ENCODE data around the gene EDA. TPM values are rescaled to one million over a fixed set of nuclear protein-coding genes. Genes with fewer than 3 reads are reported as not detected.

The EDA gene
- total RNA-seq, 1 experiment from 2014 or later, result 0.98 TPM

DNA sequence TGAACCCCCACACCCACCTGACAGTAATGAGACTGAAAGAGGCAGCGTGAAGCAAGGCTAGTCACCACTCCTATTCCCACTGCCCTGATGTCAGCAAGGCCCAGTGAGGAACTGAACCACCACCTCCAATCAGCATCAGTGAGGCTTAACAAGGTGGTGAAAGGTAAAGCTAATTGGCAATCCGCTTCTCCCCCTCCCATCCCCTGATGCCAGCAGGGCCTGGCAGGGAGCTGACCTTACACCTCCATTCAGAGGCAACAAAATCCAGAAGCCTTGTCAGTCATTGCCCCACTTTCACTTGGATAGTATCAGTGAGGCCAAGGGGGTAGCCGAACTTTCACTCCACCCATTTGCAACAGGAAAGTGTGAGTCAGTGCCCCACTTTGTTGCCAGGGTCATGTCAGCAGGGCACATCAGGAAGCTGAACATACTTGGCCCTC lies 373.1 kb downstream of the EDA start:
- DNase-seq, result no peak
- no TSS peak for BruUV-seq (replicated peaks)
- Histone ChIP-seq H3K4me3 (ENCODE audit: low read depth, low read length) (no peak overlapping the region), H3K9me3 (no peaks in the 10 kb centered on the region), H3K36me3 (ENCODE audit: control insufficient read depth, insufficient read depth, low read length) (no peaks in the 10 kb centered on the region), H3K27me3 (replicated peaks; ENCODE audit: control insufficient read depth, insufficient read depth, low read length) (no peaks in the 10 kb centered on the region), H3K4me1 (no peaks in the 10 kb centered on the region)
- no peaks in the 10 kb centered on the region for H3K9me3 Mint-ChIP-seq (ENCODE audit: unreplicated experiment)
- ChIA-PET POLR2A (no interaction called here), CTCF (no interaction called here)
- H3K4me3 Mint-ChIP-seq (ENCODE audit: unreplicated experiment), result no peak overlapping the region
- no peak overlapping the region for H3K27ac Mint-ChIP-seq (ENCODE audit: unreplicated experiment)
- intact Hi-C loops (cut with micrococcal nuclease; ENCODE audit: unreplicated experiment), result no loop called here
- H3K27me3 Mint-ChIP-seq (ENCODE audit: insufficient read depth, unreplicated experiment), result no peaks in the 10 kb centered on the region
- H3K4me1 Mint-ChIP-seq (ENCODE audit: low read depth, unreplicated experiment), result no peaks in the 10 kb centered on the region
- H3K36me3 Mint-ChIP-seq (ENCODE audit: insufficient read depth, unreplicated experiment), result no peaks in the 10 kb centered on the region
- TF ChIP-seq, protein P1, sequence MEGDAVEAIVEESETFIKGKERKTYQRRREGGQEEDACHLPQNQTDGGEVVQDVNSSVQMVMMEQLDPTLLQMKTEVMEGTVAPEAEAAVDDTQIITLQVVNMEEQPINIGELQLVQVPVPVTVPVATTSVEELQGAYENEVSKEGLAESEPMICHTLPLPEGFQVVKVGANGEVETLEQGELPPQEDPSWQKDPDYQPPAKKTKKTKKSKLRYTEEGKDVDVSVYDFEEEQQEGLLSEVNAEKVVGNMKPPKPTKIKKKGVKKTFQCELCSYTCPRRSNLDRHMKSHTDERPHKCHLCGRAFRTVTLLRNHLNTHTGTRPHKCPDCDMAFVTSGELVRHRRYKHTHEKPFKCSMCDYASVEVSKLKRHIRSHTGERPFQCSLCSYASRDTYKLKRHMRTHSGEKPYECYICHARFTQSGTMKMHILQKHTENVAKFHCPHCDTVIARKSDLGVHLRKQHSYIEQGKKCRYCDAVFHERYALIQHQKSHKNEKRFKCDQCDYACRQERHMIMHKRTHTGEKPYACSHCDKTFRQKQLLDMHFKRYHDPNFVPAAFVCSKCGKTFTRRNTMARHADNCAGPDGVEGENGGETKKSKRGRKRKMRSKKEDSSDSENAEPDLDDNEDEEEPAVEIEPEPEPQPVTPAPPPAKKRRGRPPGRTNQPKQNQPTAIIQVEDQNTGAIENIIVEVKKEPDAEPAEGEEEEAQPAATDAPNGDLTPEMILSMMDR (IDR thresholded peaks at IDR 0.05; ENCODE audit: insufficient read depth in 1 of 2, low read depth in 1 of 2, low read length in 1 of 2, severe bottlenecking in 1 of 2, unreplicated experiment in 1 of 2), result no peak

DNA sequence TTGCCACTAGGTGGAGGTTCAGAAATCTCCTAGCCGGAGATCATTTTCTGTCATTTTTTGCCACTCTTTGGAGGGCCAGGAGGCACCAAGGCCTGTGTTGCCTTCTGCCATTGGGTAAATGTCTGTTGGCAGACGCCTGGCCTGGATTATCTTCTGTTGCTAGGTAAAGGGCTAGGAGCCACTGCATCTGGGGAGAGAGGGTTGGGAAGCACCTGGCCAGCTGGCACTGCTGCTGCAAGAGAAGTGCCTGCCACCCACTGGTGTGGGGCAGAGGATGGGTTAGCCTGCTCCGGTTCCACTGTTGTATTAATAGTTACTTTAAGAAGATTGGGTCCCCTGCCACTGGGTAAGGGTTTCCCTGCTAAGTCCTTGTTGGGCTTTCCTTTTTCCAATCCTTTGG lies 375.8 kb downstream of the EDA start:
- Mint-ChIP-seq H3K4me1 (ENCODE audit: low read depth, unreplicated experiment) (no peaks in the 10 kb centered on the region), H3K9me3 (ENCODE audit: unreplicated experiment) (no peaks in the 10 kb centered on the region), H3K27ac (ENCODE audit: unreplicated experiment) (no peak overlapping the region), H3K4me3 (ENCODE audit: unreplicated experiment) (no peak overlapping the region), H3K27me3 (ENCODE audit: insufficient read depth, unreplicated experiment) (no peaks in the 10 kb centered on the region), H3K36me3 (ENCODE audit: insufficient read depth, unreplicated experiment) (no peaks in the 10 kb centered on the region)
- no peaks in the 10 kb centered on the region for H3K27me3 ChIP-seq (replicated peaks; ENCODE audit: control insufficient read depth, insufficient read depth, low read length)
- no peak overlapping the region for H3K4me3 ChIP-seq (ENCODE audit: low read depth, low read length)
- no peaks in the 10 kb centered on the region for H3K9me3 ChIP-seq
- BruUV-seq (replicated peaks), result no TSS peak
- H3K36me3 ChIP-seq (ENCODE audit: control insufficient read depth, insufficient read depth, low read length), result no peaks in the 10 kb centered on the region
- no peak for DNase-seq
- TF ChIP-seq, protein P1 (IDR thresholded peaks at IDR 0.05; ENCODE audit: insufficient read depth in 1 of 2, low read depth in 1 of 2, low read length in 1 of 2, severe bottlenecking in 1 of 2, unreplicated experiment in 1 of 2), result no peak
- intact Hi-C loops (cut with micrococcal nuclease; ENCODE audit: unreplicated experiment), result no loop called here
- ChIA-PET POLR2A (no interaction called here), CTCF (no interaction called here)
- H3K4me1 ChIP-seq, result no peaks in the 10 kb centered on the region

DNA sequence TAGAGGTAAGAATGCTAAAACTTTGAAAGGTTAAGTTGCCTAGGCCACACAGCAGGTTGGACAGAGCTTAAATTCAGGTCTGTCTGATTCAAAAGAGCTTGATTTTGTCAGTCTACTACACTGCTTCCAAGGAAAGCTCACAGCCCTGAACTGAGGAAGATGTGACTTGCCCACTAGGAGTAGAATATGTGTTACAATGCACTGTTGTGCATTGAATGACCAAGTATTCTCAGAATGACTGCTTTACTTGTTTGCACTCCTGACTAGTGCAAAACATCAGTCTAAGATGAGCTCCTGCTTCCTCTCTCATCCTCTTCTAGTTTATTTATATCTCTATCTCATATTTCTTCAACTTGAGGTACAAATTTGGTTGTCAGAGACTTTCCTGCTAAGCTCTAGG lies 377.6 kb downstream of the EDA start:
- Histone ChIP-seq H3K36me3 (ENCODE audit: control insufficient read depth, insufficient read depth, low read length) (no peaks in the 10 kb centered on the region), H3K9me3 (no peaks in the 10 kb centered on the region), H3K4me3 (ENCODE audit: low read depth, low read length) (no peak overlapping the region), H3K4me1 (no peaks in the 10 kb centered on the region), H3K27me3 (replicated peaks; ENCODE audit: control insufficient read depth, insufficient read depth, low read length) (no peaks in the 10 kb centered on the region)
- H3K4me1 Mint-ChIP-seq (ENCODE audit: low read depth, unreplicated experiment), result no peaks in the 10 kb centered on the region
- no peaks in the 10 kb centered on the region for H3K36me3 Mint-ChIP-seq (ENCODE audit: insufficient read depth, unreplicated experiment)
- no peak for DNase-seq
- TF ChIP-seq, protein P1 (IDR thresholded peaks at IDR 0.05; ENCODE audit: insufficient read depth in 1 of 2, low read depth in 1 of 2, low read length in 1 of 2, severe bottlenecking in 1 of 2, unreplicated experiment in 1 of 2), result no peak
- BruUV-seq (replicated peaks), result no TSS peak
- no peak overlapping the region for H3K27ac Mint-ChIP-seq (ENCODE audit: unreplicated experiment)
- no peak overlapping the region for H3K4me3 Mint-ChIP-seq (ENCODE audit: unreplicated experiment)
- POLR2A ChIA-PET, result no interaction called here
- H3K9me3 Mint-ChIP-seq (ENCODE audit: unreplicated experiment), result no peaks in the 10 kb centered on the region
- H3K27me3 Mint-ChIP-seq (ENCODE audit: insufficient read depth, unreplicated experiment), result no peaks in the 10 kb centered on the region
- CTCF ChIA-PET, result no interaction called here
- intact Hi-C loops (cut with micrococcal nuclease; ENCODE audit: unreplicated experiment), result no loop called here

All from Caco-2 (cell line).